NCI-H524 treated with DMSO at 0.1 percent for 48 hours (cell line): ENCODE measurements around the gene NTF3.
A peak's percentile ranks its signal among the peaks of the same experiment; 100 is the strongest.

ENCODE experiments used
- DNase-seq: peaks from one replicate; lab custom pipeline; 2025; lab: John Stamatoyannopoulos, UW

Gene NTF3

DNA sequence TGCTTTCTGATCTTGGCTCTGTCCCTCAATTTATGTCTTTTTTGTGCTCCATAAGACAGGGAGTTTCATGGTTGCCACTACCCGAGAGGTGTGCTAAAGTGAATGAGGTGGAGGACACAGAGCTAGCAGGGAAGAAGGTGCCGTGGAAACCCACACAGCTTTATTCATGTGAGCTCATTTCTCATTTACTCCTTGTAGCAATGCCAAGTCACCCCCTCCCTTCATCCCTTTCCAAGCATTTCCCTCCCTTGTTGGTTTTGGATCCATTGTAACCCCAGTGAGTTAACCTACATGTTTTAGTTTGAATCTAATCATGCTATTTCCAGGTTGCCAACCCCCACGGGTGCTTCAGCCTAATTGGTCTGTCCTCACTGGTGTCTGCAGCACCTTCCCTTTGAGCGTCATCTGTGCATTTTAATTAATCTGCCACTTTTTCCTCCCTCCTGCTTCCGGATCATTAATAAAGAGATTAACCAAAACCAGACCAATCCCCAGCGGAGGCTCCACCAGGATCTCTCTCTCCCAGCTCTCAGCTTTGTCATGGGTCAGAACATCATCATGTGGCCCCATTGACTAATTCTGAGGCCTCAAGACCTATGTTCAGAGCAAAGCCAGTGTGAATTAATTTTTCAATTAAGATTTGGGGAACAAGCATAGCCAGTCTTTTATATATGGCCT is 56.2 kb downstream of the NTF3 start:
- DNase-seq: peak; percentile 21

DNA sequence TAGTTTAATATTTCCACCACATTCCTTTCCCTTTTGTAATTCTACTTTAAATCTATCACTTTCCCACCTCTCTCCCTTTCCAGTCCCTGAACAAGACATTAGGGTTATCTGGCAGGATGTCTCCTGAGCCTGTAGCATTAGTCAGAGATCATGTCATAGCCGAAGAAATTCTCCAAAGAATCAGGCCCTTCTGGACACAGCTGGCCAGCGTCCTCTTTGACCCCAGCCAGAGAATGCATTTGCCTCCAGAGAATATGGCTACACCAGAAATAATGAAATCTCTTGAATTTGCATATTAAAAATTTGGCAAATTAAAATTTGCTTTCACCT is 56.7 kb downstream of the NTF3 start:
- no peak for DNase-seq

DNA sequence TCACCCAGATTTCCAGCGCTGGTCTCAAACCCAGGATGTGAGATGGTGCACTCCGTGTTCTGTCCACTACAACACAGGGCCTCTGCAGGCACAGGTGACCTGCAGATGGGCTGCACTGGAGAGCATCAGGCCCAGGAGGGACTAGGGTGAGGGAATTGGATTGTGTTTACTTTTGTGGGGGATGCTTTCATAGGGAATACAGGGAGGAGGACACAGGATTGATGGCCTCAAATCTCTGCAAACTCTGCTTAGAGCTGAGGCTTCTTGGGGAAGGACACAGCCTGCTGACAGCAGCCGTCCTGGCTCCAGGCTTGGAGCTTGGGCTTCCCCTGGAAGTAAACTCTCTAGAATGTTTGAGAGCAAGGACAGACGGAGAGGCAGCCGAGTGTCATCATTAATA is 57.1 kb downstream of the NTF3 start:
- no peak for DNase-seq

DNA sequence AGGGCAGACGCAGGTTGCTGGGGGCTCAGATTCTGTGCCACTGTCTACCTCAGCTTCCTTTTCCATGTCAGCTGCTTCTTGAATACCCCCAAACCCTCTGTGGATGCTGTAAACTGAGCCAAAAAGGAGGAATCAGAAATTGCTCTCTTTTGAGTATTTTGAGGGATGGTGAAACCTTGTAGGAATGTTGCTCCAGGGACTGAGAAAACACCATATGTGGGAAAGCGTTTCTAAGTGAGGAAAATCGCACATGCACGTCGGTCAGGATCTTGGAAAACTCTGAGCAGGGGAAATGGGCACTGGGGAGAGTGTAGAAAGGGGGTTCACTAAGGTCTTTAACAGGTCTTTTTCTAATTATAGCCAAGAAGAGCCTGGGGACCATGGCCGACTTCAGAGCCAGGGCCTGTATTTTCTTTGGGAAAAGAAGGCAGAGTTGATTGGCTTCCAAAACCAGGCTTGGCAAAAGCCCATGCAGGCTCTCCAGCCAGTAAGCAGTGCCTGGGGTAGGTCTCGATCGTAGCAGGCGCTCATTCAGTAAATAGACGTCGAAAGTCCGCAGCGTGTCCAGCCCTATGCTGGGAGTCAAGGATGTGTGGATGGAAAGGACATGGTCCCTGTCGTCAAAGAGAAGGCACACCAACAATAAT is 58.0 kb downstream of the NTF3 start:
- DNase-seq: no peak

DNA sequence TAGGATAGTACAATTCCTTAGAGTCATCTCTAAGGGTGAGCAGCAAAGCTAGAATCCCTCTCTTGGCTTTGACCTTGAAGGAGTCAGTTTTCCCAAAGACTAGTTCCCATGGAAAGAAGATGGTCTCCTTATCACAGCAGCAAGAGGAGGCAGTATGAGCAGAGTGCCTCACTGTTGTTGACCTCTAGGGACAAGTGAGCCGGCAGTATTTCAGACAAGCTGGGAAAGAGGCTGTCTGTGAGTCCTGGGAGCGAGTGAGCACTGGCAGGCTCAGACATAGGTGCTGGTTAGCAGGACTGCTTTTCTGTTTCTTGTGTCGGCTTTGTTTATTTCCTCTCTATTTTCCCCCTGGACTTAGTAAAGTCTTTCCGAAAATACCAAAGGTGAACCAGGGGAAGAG is 60.7 kb downstream of the NTF3 start:
- DNase-seq: no peak

DNA sequence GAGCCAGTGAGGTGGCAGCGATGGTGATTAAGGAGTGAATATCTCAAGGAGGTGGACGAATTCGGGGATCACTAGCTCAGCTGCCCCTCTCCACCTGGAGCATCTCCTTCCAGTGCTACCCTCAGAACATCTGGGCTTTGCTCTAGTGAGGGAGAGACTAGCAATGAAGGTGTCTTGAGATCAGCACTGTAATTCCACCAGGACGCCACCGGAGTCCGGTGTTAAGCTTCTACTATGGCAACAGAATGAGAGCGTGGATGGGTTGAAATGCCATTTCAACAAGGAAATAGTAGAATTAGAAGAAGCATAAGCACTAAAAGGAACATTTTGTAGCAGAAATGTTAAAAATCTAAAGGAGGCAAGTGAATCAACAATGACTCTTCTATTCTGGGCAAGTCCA is 61.1 kb downstream of the NTF3 start:
- DNase-seq: no peak

DNA sequence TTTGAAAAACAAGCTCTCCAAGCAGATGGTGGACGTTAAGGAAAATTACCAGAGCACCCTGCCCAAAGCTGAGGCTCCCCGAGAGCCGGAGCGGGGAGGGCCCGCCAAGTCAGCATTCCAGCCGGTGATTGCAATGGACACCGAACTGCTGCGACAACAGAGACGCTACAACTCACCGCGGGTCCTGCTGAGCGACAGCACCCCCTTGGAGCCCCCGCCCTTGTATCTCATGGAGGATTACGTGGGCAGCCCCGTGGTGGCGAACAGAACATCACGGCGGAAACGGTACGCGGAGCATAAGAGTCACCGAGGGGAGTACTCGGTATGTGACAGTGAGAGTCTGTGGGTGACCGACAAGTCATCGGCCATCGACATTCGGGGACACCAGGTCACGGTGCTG is 62.4 kb downstream of the NTF3 start:
- no peak for DNase-seq

DNA sequence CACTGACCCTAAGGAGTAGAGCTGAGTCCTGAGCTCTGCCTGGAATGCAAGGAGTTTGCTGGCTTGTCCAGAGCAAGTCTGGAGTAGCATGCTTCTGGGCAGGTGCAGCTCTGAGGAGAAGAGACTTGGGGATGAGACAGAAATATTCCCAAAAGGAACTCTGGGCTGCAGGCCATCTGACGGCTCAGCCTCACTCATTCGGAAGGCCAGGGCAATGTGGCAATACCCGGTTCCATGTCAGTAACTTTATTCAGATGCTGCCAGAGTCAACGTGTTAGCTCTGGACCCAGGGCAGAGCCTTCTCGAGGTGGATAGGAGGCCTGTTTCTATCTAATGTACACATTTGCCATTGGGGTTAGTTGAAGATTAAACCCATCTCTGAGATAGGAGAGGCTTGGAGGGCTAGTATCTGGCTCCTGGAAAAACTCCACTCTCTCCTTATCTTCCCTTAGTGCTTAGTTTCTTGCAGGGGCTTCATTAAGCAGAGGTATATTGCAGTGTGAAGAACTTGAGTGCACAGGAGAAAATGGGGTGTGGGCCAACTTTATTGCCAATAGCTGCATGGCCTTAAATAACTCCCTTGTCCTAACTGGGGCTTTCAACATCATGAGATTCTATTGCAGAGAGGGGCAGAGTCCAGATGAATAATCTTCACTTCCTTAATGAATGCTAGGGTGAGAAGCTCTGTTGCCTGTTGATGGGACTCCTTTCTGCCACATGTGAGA is 65.6 kb downstream of the NTF3 start:
- DNase-seq: no peak

DNA sequence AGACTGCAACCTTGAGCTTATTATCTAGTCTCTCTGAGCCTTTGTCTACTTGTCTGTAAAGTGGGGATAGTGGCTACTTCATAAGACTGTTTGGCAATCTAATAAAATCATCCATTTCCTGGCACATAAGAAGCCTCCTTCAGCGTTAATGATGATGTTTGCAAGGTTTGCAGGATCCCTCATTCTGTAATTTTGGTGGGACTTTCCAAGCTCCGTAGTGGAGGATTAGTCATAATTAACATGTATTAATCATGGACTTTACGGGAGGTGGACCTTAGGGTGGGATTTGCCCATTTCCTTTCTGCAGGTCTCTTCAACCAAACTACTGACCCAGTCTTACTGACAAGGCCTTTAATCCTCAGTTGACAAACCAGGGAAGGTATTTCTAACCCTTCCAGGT is 66.2 kb downstream of the NTF3 start:
- DNase-seq: no peak

DNA sequence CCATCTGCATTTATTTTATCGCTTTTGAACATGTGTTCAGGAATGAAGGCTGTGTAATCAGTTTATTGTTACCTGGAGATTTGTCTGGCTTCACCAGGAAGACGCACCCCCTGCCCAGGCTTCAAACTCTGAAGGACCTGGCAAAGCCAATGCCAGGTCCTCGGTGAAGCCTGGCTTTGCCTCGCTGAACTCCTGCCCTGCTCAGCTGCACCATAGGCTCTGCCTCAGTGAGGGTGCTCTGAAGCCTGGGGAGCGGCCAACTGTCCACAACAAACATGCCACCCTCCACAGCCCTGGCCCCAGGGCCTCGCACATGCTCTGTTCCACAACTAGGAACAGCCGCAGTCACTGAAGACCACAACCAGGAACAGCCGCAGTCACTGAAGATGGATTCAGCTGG is 66.9 kb downstream of the NTF3 start:
- no peak for DNase-seq

DNA sequence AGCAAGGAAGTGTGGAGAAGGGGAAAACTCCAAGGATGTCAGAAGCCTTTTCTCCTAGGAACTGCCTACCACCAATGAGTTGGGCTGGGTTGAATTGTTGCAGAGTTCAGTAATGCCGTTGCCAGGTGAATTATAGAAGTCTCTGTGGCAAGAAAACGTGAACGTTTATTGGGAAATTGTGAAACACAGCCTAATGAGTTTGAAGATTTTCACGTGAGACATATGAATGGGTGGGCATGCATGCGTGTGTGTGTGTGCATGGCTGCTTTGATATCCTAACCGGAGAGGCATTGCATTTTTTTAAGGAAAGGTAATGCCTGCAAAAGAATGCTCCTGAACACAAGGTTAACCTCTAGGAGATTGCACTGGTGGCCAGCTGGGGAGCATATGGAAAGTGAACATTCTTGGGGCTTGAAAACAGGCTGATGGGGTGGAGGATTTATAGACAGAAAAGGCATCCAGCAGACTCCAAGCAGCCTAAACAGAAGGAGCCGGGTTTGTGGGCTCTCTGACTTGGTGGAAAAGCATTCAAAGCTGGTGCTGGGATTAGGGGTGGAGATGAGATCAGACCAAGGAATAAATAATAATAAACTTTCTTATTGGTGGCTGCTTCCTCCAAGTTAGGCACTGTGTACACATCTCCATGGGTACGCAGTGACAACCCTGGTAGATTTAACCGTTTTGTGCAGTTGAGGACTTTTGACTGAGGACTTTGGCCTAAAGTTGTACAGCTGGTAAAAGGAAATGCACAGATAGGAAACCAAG is 67.8 kb downstream of the NTF3 start:
- DNase-seq: no peak

DNA sequence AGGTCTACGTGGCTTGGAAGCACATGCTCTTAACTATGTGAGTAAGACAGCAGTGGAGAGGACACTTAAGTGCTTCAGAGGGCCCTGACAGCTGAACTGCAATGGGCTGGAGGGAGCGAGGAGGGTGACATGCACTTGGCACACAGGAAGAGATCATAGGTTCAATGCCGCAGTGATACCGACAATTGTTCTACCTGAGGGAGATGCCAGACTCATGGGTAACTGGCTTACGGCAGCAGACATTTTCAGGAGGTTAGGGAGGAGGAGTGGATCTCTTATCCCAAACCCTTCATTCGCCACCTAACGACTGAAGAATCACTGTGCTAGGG is 68.4 kb downstream of the NTF3 start:
- no peak for DNase-seq

DNA sequence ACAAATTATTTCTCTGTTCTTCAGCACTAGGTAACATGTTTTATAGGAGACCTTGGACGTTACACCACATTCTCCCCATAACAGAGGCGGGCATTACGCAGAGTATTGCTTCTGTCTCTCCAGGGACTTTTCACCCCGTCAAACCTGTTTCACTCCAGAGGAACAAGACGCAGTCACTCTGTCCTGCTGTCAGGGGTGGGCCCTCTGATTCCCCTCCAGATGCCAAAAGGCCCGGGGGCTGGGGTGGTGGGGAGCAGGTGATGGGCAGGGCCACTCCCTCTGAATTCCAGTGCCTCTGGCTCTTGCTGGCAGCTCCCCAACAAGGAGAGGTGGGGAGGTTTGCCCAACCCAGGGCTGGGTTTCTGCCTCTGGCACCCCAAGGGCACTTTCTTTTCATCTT is 71.9 kb downstream of the NTF3 start:
- no peak for DNase-seq

DNA sequence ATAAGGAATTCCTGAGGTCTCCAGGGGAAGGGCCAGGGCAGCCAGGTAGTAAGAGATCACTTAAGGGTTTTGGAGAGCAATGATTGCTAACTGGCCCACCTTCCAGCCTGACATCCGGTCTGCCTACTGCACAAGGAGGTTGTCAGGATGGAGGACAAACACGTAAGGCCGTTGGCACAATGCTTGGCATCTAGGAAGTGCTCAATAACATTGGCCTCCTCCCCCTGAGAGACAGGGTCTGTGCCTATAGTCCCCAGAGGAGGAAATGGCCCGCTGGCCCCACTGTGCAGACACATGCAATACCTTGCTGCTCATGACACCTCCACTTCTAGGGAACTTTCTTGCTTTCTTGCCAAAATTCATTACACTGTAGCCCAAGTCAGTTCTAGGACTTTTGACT is 73.2 kb downstream of the NTF3 start:
- no peak for DNase-seq

DNA sequence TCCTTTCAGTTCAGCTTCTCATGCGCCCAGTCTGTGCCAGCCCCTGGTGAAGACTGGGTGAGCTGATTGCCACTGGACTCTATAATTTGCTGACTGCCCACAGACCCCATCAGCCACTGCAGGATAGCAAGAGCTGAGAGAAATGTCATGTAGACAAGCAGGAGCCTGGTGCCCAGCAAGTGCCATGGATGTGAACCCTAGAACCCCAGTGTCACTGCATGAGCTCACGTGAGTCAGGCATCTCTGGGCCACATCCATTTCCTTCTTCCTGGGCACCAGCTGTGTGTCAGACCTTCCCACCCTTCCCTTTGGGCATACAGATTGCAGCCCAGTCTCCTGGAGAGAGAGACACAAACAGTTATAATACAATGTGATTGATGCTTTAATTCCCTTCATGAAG is 73.8 kb downstream of the NTF3 start:
- DNase-seq: no peak

DNA sequence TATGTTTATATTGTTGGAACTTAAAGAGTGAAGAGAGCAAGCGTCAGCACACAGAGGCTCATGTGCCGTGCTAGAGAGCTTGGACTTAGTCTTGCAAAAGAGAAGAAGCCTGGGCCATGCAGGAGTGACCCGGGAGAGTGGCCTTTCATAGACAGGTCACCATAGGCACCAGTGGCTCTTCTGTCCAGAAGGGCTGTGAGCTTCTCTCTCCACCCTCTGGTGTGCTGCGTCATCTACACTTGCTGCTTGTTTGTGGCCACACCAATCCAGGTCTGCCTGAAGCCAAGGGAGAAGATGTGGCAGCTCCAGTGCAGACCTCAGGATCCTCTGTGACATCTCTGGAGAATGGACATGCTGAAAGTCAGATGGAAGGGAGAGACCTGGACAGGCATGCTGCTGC is 74.4 kb downstream of the NTF3 start:
- no peak for DNase-seq

DNA sequence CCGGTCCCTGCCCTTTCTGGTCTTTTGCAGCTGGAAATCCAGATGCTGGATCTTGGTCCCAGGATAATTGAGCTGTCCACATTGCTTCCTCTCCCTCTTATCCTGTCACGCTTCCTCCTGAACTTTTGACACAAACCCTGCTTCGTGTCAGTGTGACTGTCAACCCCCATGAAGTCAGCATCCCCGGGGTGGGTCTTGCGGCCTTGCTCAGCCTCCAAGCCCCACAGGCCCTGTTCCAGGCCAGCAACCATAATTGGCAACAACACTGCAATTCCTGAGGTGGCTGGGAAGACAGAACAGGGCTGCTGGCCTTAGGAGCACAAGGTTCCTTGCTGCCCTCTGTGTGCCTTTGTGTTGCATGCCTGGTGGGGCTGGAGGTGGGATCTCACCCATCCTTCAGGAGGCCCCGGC is 74.9 kb downstream of the NTF3 start:
- DNase-seq: no peak

DNA sequence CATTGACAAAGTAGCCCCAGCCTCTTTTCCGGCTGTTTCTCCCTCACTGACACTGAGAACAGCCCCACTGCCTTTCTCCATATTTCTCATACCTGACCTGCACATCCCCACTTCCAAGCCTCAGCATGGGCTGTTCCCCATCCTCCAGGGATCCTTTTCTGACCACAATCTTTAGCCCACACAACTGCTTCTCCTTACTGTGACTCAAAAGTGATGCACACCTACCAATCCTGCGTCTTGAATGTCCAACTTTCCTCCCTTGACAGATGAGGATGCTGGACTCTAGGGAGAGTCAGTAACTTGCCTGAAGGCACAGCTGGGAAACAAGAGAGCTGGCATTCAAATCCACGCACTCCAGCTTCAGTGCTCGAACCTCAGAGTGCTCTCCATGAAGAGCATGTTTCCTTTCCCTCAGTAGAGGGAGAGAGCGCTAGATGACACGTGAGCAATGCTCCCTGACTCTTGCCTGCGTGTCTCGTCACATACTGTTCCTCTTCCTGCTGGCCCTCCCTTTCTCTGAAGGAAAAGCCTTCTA is 75.6 kb downstream of the NTF3 start:
- DNase-seq: no peak

DNA sequence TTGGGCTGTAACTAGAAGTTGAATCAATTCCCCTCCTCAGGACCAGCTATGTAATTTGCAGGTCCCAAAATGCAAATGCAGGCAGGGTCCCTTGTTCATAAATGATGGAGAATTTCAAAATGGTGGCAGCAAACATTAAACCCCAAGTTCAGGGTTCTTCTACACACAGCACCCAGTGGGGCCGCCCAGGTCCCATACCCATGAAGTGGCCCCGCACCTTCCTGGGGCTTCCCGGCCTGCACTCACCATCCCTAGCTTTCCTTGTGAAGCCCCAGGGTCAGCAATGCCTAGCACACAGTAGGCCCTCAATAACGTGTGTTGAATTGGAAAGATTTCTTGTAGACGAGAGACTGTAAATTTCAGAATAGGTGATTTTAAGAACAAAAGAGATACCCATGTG is 76.0 kb downstream of the NTF3 start:
- DNase-seq: no peak

DNA sequence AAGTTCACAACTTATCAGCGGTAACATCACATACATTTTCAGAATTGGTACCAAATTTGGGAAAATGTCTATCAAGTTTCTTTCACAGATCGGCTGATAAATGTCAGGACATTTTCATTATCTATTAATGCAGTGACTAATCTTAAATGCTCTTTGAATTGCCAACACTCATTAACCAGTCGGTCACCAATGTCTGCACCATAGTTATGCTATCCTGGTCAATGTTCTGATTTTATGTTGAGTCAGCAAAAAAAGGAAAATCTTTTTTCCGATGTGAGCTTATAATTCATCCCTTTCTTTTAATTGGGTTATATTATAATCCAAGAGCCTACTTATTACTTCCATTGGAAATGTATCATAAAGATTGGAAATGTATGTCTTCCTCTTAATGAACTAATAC is 77.2 kb downstream of the NTF3 start:
- no peak for DNase-seq

DNA sequence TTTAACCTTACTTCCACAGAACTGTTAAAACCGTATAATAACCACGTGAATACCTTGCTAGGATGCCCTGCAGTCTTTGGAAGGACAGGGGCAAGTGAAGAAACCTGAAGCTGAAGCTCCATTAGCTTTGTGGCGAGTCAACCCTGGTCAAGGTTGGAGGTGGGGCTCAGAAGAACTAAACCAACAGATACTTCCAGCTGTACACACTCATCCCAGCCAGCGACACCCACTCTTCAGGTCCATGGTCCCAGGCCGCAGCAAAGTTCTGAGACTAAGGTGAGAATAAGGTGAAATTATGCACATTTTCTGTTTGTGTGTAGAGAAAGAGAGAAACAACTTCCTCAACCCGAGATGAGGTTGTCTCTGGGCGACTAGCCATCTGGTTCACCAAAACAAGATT is 77.6 kb downstream of the NTF3 start:
- DNase-seq: no peak

DNA sequence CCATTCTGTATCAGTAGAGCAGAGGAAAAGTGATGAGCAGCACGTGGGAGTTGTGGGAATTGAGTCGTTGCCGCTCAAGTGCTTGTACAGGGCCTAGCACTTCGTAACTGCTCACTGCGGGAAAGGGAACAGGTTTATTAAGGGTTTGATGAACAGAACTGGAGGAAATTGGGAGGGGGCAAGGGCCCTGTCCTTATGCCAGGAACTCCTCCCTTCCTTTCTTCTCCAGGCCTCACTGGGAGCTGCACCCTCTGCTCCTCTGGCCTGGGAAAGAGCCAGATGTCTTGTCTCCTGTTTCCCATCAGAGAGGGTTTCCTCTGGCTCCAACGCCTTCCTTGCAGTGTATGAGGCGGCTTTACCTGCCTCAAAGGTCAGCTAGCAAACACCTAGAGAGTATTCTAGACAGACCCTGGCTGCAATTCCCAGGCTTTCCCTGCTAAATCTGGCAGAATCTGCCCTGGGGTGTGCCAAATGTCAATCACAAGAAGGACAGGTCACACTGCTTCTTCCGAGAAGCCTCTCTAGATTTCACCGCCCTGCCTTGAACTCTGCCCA is 78.4 kb downstream of the NTF3 start:
- DNase-seq: no peak

DNA sequence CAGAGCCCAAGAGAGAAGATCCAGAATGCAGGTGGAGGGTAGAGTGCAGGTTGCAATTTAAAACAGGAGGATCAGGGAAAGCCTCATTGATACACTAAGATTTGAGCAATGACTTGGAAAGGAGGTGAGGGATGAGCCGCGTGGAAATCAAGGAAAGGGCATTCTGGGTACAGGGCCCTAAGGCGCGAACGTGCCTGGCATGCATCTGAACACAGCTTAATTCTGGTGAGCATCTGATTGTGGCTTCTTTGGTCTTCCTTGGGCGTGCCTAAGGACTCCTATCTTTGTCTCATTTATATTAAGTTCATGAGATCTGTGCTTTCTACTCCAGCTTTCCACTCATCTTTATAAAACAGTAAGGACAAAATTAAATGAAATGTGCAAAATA is 79.3 kb downstream of the NTF3 start:
- no peak for DNase-seq
